Activated naive CD4-positive, alpha-beta T cell treated with anti-CD3 and anti-CD28 coated beads, Interleukin-2, amount 50 U/mL, for 72 hours (primary cell): ENCODE results near the gene DBP. TPM values are rescaled to one million over a fixed set of nuclear protein-coding genes. Genes with fewer than 3 reads are reported as not detected.
"Not testable (repeated sequence)": the region's sequence is repeated elsewhere in the genome, so short reads cannot be mapped to it uniquely, and the experiment has no call there.

ENCODE experiments used
- ATAC-seq, 2 donors: fragments of 150-1000 bp; cut with Tn5 transposase; 2 replicates each; pipeline ENCODE4 v1.10.0; 2021; ENCODE audit warnings: mild to moderate bottlenecking in 2 of 2, moderate library complexity in 2 of 2
- DNase-seq, 2 donors: peaks; one replicate each; pipeline ENCODE4 v3.0.0; 2021 to 2022; ENCODE audit warnings: low spot score in 2 of 2
- H3K27ac Mint-ChIP-seq, 2 donors: one replicate each; pipeline ENCODE4 v1.8.0; 2022; ENCODE audit warnings: mild to moderate bottlenecking in 2 of 2, mixed read lengths in 2 of 2
- H3K36me3 Mint-ChIP-seq, 2 donors: one replicate each; pipeline ENCODE4 v1.8.0; 2022; ENCODE audit warnings: mixed read lengths in 2 of 2
- H3K9me3 Mint-ChIP-seq, 2 donors: one replicate each; pipeline ENCODE4 v1.8.0; 2022; ENCODE audit warnings: mixed read lengths in 2 of 2
- total RNA-seq, 2 donors: library from RNA; stranded (reverse); gene quantifications; one replicate each; pipeline ENCODE4 v1.2.3, GENCODE V29; 2022

Gene DBP
- total RNA-seq, 2 donors from 2014 or later = 10.5 to 16.9 TPM

GRCh38 chr19:48671446-48671995, 34.3 kb upstream of the DBP start:
- ATAC-seq = no peak

GRCh38 chr19:48670699-48671445, 33.7 kb upstream of the DBP start:
- H3K9me3 Mint-ChIP-seq = peaks cover 0 to 10% of the 10 kb centered on the region in 2 donors
- H3K36me3 Mint-ChIP-seq = no peaks in the 10 kb centered on the region
- DNase-seq (no peak), ATAC-seq (no peak)
- no peak overlapping the region for H3K27ac Mint-ChIP-seq

More at GRCh38 chr19:48671446-48671995, 34.3 kb upstream of the DBP start:
- peaks cover 0 to 10% of the 10 kb centered on the region in 2 donors for H3K9me3 Mint-ChIP-seq
- no peak for DNase-seq
- no peaks in the 10 kb centered on the region for H3K36me3 Mint-ChIP-seq
- H3K27ac Mint-ChIP-seq = no peak overlapping the region

- no peaks in the 10 kb centered on the region for H3K36me3 Mint-ChIP-seq
- DNase-seq (no peak), ATAC-seq (peak in 1 of 2 donors; percentile 34)
- no peak overlapping the region for H3K27ac Mint-ChIP-seq
- H3K9me3 Mint-ChIP-seq = peaks cover 0 to 10% of the 10 kb centered on the region in 2 donors
Measured at GRCh38 chr19:48669903-48670668, 32.9 kb upstream of the DBP start.

- Mint-ChIP-seq H3K9me3 (peaks cover 0 to 10% of the 10 kb centered on the region in 2 donors), H3K36me3 (no peaks in the 10 kb centered on the region), H3K27ac (no peak overlapping the region)
- ATAC-seq (no peak), DNase-seq (no peak)
Measured at GRCh38 chr19:48668761-48669160, 31.6 kb upstream of the DBP start.

- ATAC-seq = no peak
- no peaks in the 10 kb centered on the region for H3K36me3 Mint-ChIP-seq
- peaks cover 0 to 10% of the 10 kb centered on the region in 2 donors for H3K9me3 Mint-ChIP-seq
- no peak for DNase-seq
- H3K27ac Mint-ChIP-seq = no peak overlapping the region
Measured at GRCh38 chr19:48668332-48668731, 31.2 kb upstream of the DBP start.

- Mint-ChIP-seq H3K36me3 (no peaks in the 10 kb centered on the region), H3K9me3 (peaks cover 0 to 10% of the 10 kb centered on the region in 2 donors), H3K27ac (no peak overlapping the region)
- no peak for ATAC-seq
- DNase-seq = no peak
Measured at GRCh38 chr19:48665786-48666185, 28.6 kb upstream of the DBP start.

- no peak for ATAC-seq
- no peak for DNase-seq
- H3K36me3 Mint-ChIP-seq = no peaks in the 10 kb centered on the region
- H3K27ac Mint-ChIP-seq = no peak overlapping the region
- H3K9me3 Mint-ChIP-seq = peaks cover 0 to 5% of the 10 kb centered on the region in 2 donors
Measured at GRCh38 chr19:48664476-48664875, 27.3 kb upstream of the DBP start.

GRCh38 chr19:48663667-48664066, 26.5 kb upstream of the DBP start:
- DNase-seq (no peak), ATAC-seq (no peak)
- H3K27ac Mint-ChIP-seq = no peak overlapping the region
- H3K36me3 Mint-ChIP-seq = no peaks in the 10 kb centered on the region
- H3K9me3 Mint-ChIP-seq = peaks cover 0 to 1% of the 10 kb centered on the region in 2 donors

- ATAC-seq (no peak), DNase-seq (no peak)
- Mint-ChIP-seq H3K9me3 (no peaks in the 10 kb centered on the region), H3K27ac (no peak overlapping the region), H3K36me3 (no peaks in the 10 kb centered on the region)
Measured at GRCh38 chr19:48661711-48662090, 24.5 kb upstream of the DBP start.

- Mint-ChIP-seq H3K9me3 (no peaks in the 10 kb centered on the region), H3K27ac (peak overlapping the region; percentile 86 to 88), H3K36me3 (no peaks in the 10 kb centered on the region)
- ATAC-seq = peak; percentile 95 to 96
- DNase-seq = peak; percentile 77 to 80
Measured at GRCh38 chr19:48660852-48661710, 23.9 kb upstream of the DBP start.

GRCh38 chr19:48659768-48660167, 22.6 kb upstream of the DBP start:
- ATAC-seq (no peak), DNase-seq (no peak)
- H3K9me3 Mint-ChIP-seq = no peaks in the 10 kb centered on the region
- no peaks in the 10 kb centered on the region for H3K36me3 Mint-ChIP-seq
- no peak overlapping the region for H3K27ac Mint-ChIP-seq

- H3K27ac Mint-ChIP-seq = no peak overlapping the region
- ATAC-seq = no peak
Measured at GRCh38 chr19:48658483-48658882, 21.3 kb upstream of the DBP start.

GRCh38 chr19:48657828-48658227, 20.6 kb upstream of the DBP start:
- H3K36me3 Mint-ChIP-seq, H3K9me3 Mint-ChIP-seq, DNase-seq, ATAC-seq: not testable (repeated sequence)
- peak overlapping the region in 1 of 2 donors; percentile 48 for H3K27ac Mint-ChIP-seq

More at GRCh38 chr19:48658483-48658882, 21.3 kb upstream of the DBP start:
- H3K36me3 Mint-ChIP-seq = no peaks in the 10 kb centered on the region
- no peak for DNase-seq
- no peaks in the 10 kb centered on the region for H3K9me3 Mint-ChIP-seq

GRCh38 chr19:48656840-48657474, 19.8 kb upstream of the DBP start:
- no peaks in the 10 kb centered on the region for H3K9me3 Mint-ChIP-seq
- H3K36me3 Mint-ChIP-seq = no peaks in the 10 kb centered on the region
- H3K27ac Mint-ChIP-seq = no peak overlapping the region
- ATAC-seq (no peak), DNase-seq (no peak)

GRCh38 chr19:48654299-48655059, 17.3 kb upstream of the DBP start:
- no peak for ATAC-seq
- Mint-ChIP-seq H3K27ac (no peak overlapping the region), H3K9me3 (no peaks in the 10 kb centered on the region)

GRCh38 chr19:48651683-48652048, 14.5 kb upstream of the DBP start:
- no peak for DNase-seq
- Mint-ChIP-seq H3K27ac (no peak overlapping the region), H3K9me3 (no peaks in the 10 kb centered on the region), H3K36me3 (no peaks in the 10 kb centered on the region)
- ATAC-seq = no peak

More at GRCh38 chr19:48654299-48655059, 17.3 kb upstream of the DBP start:
- no peak for DNase-seq
- H3K36me3 Mint-ChIP-seq = no peaks in the 10 kb centered on the region
